Upper lobe of left lung (tissue), 6 donors: ENCODE results near the gene GCH1. TPM values are rescaled to one million over a fixed set of nuclear protein-coding genes. Genes with fewer than 3 reads are reported as not detected.
"Not testable (repeated sequence)": the region's sequence is repeated elsewhere in the genome, so short reads cannot be mapped to it uniquely, and the experiment has no call there.

Source experiments
- ATAC-seq, 2 donors: fragments of 200-7000 bp; cut with Tn5 transposase; one replicate each; pipeline ENCODE4 v1.9.1; 2022; ENCODE audit warnings: mild to moderate bottlenecking in 2 of 2, moderate library complexity in 2 of 2; ENCODE audit not compliant: low FRiP score in 2 of 2
- DNase-seq, 2 donors: peaks; one replicate each; pipeline ENCODE4 v3.0.0-alpha.2; 2019 to 2020
- H3K27ac ChIP-seq, 4 donors: fragments of 200-600 bp; sonication (generic); one replicate each; pipeline ENCODE4 v1.5.1; 2016 to 2019
- H3K27me3 ChIP-seq, 4 donors: fragments of 200-600 bp; sonication (generic); one replicate each; pipeline ENCODE4 v1.5.1; 2017 to 2019
- H3K36me3 ChIP-seq, 4 donors: fragments of 200-600 bp; sonication (generic); one replicate each; pipeline ENCODE4 v1.5.1; 2016 to 2019
- H3K4me1 ChIP-seq, 4 donors: fragments of 200-600 bp; sonication (generic); one replicate each; pipeline ENCODE4 v1.5.1; 2018 to 2019
- H3K4me3 ChIP-seq, 4 donors: fragments of 200-600 bp; sonication (generic); one replicate each; pipeline ENCODE4 v1.5.1; 2017 to 2019; ENCODE audit warnings: mild to moderate bottlenecking in 2 of 4, moderate library complexity in 1 of 4
- H3K9me3 ChIP-seq, 4 donors: fragments of 200-600 bp; sonication (generic); one replicate each; pipeline ENCODE4 v1.5.1; 2018 to 2019
- CTCF ChIP-seq, 6 experiments: fragments of 450-650 bp in 4 of 6; fragments of 200-600 bp in 2 of 6; sonication (generic) in 2 of 6; IDR thresholded peaks; one replicate each; pipeline ENCODE4 v1.5.1; 2016 to 2019; ENCODE audit warnings: antibody characterized with exemption in 6 of 6
- EP300 ChIP-seq, 4 donors: sonication (generic); formaldehyde crosslinking; IDR thresholded peaks; one replicate each; pipeline ENCODE4 v1.5.1; 2017; ENCODE audit warnings: antibody characterized with exemption in 4 of 4, control low read depth in 2 of 4
- POLR2A ChIP-seq, 4 donors: fragments of 450-650 bp; IDR thresholded peaks; one replicate each; pipeline ENCODE4 v1.5.1; 2016 to 2017; ENCODE audit warnings: antibody characterized with exemption in 4 of 4, mild to moderate bottlenecking in 2 of 4
- POLR2AphosphoS5 ChIP-seq, 2 donors: sonication (generic); formaldehyde crosslinking; IDR thresholded peaks; one replicate each; pipeline ENCODE4 v1.5.1; 2017; ENCODE audit warnings: antibody characterized with exemption in 2 of 2
- WGBS, 2 donors: methylation state at CpG; one replicate each; pipeline ENCODE4 v1.1.5; 2017 to 2018; 5-methylcytosine and 5-hydroxymethylcytosine counted together
- total RNA-seq, 6 donors: library from RNA; depleted of rRNA in 4 of 6; stranded (reverse); fragments of >200 nt in 4 of 6; gene quantifications; one replicate each; pipeline versions ENCODE4 v1.1.0 to v1.2.1, GENCODE V29; 2016 to 2021
- donor health status: DM: no; HTN: no; CAD: no; lungs with moderate emphysema.
- donor health status: DM: no; HTN: yes; CAD: no; lungs with severe emphysema.

GCH1 gene
- total RNA-seq, 6 donors from 2014 or later = 7.9 to 26.3 (median 19.5) TPM

GRCh38 chr14:54909817-54910558, 7.4 kb upstream of the GCH1 start:
- no peaks in the 10 kb centered on the region for H3K36me3 ChIP-seq
- H3K9me3 ChIP-seq = no peaks in the 10 kb centered on the region
- no peaks in the 10 kb centered on the region for H3K4me1 ChIP-seq
- no peak for ATAC-seq
- TF ChIP-seq POLR2AphosphoS5 (IDR thresholded peaks at IDR 0.05) (no peak), POLR2A (IDR thresholded peaks at IDR 0.05) (no peak), CTCF (IDR thresholded peaks at IDR 0.05) (no peak), EP300 (IDR thresholded peaks at IDR 0.05) (no peak)
- H3K27me3 ChIP-seq = no peaks in the 10 kb centered on the region
- WGBS, 2 donors = 95 to 96% methylated on average over 5 of the region's 5 CpGs
- no peak for DNase-seq
- H3K27ac ChIP-seq = no peak overlapping the region
- no peak overlapping the region for H3K4me3 ChIP-seq

- 81 to 82% methylated on average over 4 of the region's 4 CpGs for WGBS, 2 donors
These were observed 6.3 kb upstream of the GCH1 start for GRCh38 chr14:54908973-54909372.

GRCh38 chr14:54908190-54908589, 5.6 kb upstream of the GCH1 start:
- no peaks in the 10 kb centered on the region for H3K27me3 ChIP-seq
- H3K4me3 ChIP-seq = no peak overlapping the region
- WGBS, 2 donors = 67 to 74% methylated on average over 4 of the region's 4 CpGs
- peaks cover 0 to 2% (median 0%) of the 10 kb centered on the region in 4 donors for H3K4me1 ChIP-seq
- ATAC-seq (no peak), DNase-seq (no peak)
- H3K36me3 ChIP-seq = no peaks in the 10 kb centered on the region
- TF ChIP-seq CTCF (IDR thresholded peaks at IDR 0.05) (no peak), POLR2AphosphoS5 (IDR thresholded peaks at IDR 0.05) (no peak), POLR2A (IDR thresholded peaks at IDR 0.05) (no peak), EP300 (IDR thresholded peaks at IDR 0.05) (no peak)
- H3K27ac ChIP-seq = no peak overlapping the region
- H3K9me3 ChIP-seq = no peaks in the 10 kb centered on the region

More at GRCh38 chr14:54908973-54909372, 6.3 kb upstream of the GCH1 start:
- not testable (repeated sequence) for H3K36me3 ChIP-seq, H3K27me3 ChIP-seq, H3K4me1 ChIP-seq, H3K9me3 ChIP-seq, H3K4me3 ChIP-seq, H3K27ac ChIP-seq
- peak in 1 of 2 donors; percentile 20 for DNase-seq
- peak in 1 of 2 donors; percentile 32 for ATAC-seq

- H3K27me3 ChIP-seq = no peaks in the 10 kb centered on the region
- no peak for ATAC-seq
- no peak for TF ChIP-seq CTCF (IDR thresholded peaks at IDR 0.05)
- no peak for TF ChIP-seq EP300 (IDR thresholded peaks at IDR 0.05)
- no peak for TF ChIP-seq POLR2AphosphoS5 (IDR thresholded peaks at IDR 0.05)
- no peak for TF ChIP-seq POLR2A (IDR thresholded peaks at IDR 0.05)
These were observed 3.4 kb upstream of the GCH1 start for GRCh38 chr14:54906075-54906474.

GRCh38 chr14:54902143-54902520, 494 bp downstream of the GCH1 start:
- Histone ChIP-seq H3K4me3 (peak overlapping the region; percentile 57 to 68 (median 66)), H3K27me3 (no peaks in the 10 kb centered on the region)
- 0% methylated on average over 18 of the region's 37 CpGs; no CpG with 5 or more reads in 1 of the 2 donors for WGBS, 2 donors

More at GRCh38 chr14:54906075-54906474, 3.4 kb upstream of the GCH1 start:
- H3K36me3 ChIP-seq = no peaks in the 10 kb centered on the region
- peaks cover 2 to 7% (median 4%) of the 10 kb centered on the region in 4 donors for H3K4me1 ChIP-seq
- no peak overlapping the region for H3K27ac ChIP-seq
- no peak overlapping the region for H3K4me3 ChIP-seq
- no peak for DNase-seq
- no peaks in the 10 kb centered on the region for H3K9me3 ChIP-seq

More at GRCh38 chr14:54902143-54902520, 494 bp downstream of the GCH1 start:
- H3K4me1 ChIP-seq = peaks cover 10 to 16% (median 13%) of the 10 kb centered on the region in 4 donors
- H3K27ac ChIP-seq = peak overlapping the region; percentile 84 to 93 (median 91)
- H3K9me3 ChIP-seq = no peaks in the 10 kb centered on the region
- TF ChIP-seq POLR2A (IDR thresholded peaks at IDR 0.05) = peak in 1 of 4 donors; percentile 58
- peak in 1 of 4 donors; percentile 39 for TF ChIP-seq EP300 (IDR thresholded peaks at IDR 0.05)
- TF ChIP-seq POLR2AphosphoS5 (IDR thresholded peaks at IDR 0.05) = peak; percentile 33 to 75
- peak in 3 of 6 experiments; percentile 8 to 49 (median 25) for TF ChIP-seq CTCF (IDR thresholded peaks at IDR 0.05)
- no peaks in the 10 kb centered on the region for H3K36me3 ChIP-seq
- ATAC-seq (peak; percentile 77 to 85), DNase-seq (peak; percentile 90 to 94)
